Kidney capillary endothelial cell (primary cell): ENCODE results near the gene SCG5.

Experiments
- DNase-seq: peaks from one replicate; pipeline ENCODE4 v3.0.0-alpha.2; 2018; ENCODE audit warnings: low spot score

Gene SCG5

GRCh38 chr15:32691689-32692038 is 50.2 kb downstream of the SCG5 start:
- DNase-seq = no peak

- DNase-seq = no peak
These were observed 50.8 kb downstream of the SCG5 start for GRCh38 chr15:32692286-32692685.

- DNase-seq = no peak
These were observed 52.9 kb downstream of the SCG5 start for GRCh38 chr15:32694222-32694983.

- no peak for DNase-seq
These were observed 57.4 kb downstream of the SCG5 start for GRCh38 chr15:32698773-32699390.

DNA sequence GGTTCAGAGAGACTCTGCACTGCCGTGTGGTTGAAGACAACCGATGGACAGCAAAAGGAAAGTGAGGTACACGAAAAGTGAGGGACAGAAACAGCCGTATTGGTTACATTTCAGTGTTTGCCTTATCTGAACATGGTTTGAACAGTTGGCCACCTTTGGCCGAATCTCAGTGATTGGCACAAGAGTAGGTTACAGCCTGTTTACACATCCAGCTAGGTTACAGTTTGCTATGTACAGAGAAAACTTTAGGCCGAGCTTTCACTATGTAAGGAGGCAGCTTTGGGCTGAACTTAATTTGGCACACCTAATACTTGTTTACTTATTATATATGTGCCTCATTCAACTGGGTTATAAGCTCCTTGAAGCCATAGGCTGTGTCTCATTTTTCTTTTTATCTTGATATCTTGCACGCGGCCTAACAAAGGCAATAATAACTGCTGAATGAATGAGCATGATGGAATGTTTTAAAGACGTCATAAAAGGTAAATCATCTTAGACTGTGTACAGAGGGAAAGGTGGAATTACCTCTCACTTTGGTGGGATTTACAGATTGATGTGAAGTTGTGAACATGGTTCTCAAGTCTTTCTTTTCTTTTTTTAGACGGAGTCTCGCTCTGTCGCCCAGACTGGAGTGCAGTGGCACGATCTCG is 59.1 kb downstream of the SCG5 start:
- no peak for DNase-seq

DNA sequence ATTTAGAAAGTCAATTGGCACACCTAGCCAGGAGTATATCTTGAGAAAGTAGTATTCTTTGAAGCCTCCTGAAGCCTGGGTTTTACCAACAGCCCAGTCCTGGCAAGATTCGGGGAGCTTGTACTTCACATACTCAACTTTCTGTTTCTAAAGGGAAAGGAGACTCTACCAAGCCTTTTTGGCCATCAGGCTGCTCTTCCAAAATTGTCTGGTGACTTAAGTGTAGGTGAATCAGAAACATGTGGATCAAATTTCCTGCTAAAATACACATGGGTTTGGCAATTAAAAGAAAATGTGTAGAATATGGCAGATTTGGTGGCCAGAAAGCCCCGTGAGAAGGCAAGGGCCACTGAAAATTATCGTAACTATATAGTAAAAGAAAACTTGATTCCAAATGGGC is 60.4 kb downstream of the SCG5 start:
- DNase-seq = no peak

DNA sequence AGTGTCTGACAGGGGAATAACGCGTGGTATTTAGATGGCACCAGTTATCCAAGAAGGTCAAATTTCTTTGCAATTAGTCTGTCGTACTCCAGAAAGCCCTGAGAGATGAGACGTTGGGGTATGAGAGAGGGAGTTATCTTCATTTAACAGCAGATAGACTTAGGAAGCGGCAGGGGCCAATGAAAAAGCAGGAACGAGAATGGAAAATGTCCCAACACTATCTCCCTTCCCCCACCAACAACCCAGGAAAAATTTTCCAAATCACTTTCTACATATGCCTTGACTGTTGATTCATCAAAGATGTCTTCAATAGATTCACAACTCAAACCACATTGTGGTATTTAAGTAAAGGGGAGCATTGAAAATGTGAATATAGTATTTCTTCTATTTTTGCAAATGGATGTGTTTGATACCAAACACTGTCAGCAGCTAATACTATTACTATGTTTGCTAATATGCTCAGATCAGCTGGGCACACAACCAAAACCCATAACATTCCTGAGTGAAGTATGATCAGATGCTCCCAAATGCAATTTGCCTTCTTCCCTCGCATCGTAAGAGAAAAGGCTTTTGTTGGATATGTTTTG is 63.0 kb downstream of the SCG5 start:
- no peak for DNase-seq

GRCh38 chr15:32705446-32705845 is 63.9 kb downstream of the SCG5 start:
- no peak for DNase-seq

DNA sequence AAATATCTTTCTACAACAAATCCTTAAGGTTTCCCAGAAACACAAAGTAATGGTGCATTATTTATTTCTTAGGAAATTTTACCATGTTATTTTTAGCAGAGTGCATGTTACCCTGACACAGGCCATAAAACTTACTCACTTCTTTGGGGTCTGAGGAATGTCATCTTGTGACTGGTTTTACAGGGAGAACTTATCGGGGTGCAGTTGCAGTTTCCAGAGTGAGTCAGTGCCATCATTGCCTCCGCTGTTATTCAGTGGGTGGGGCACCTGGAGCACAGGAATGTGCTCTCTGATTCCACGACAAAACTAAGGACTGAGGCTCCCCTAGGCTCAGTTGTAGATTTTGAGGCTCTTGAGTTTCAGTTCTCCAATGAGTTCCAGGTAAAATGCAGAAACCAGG is 65.2 kb downstream of the SCG5 start:
- DNase-seq = no peak

- no peak for DNase-seq
These were observed 65.9 kb downstream of the SCG5 start for GRCh38 chr15:32707436-32707835.

DNA sequence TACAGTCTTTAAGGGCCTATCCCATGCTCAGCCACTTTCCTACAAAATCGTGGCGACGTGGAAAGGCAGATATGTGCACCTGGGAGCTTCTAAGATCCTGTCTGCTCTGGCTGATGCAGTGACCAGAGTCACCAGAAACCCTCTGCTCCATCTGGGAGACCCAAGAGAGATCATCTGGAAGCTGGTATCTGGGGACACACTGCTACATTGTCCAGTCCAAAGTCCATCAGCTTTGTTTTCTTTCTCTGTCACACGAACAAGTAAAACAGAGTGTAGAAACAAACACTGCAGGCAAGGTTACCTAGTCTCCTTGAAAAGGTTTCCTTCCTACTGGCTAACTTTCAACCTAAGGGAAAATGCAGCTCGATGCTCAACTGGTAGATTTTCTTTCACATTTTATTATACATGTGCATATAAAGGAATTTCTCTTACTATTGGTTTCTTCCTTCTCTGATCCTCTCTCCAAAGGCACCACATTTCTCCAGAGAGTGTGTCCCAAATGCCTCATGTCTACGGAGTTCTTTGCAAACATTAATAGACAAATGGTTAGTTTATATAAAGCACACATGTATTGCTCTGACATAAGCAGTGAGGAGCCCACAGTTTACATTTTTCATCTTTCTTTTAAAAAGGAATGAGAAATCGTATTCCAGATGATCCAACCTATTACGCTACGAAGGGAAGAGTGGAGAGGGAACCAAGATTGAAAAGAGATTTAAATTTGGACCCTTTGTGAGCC is 68.0 kb downstream of the SCG5 start:
- no peak for DNase-seq

- no peak for DNase-seq
These were observed 73.8 kb downstream of the SCG5 start for GRCh38 chr15:32715276-32715675.

DNA sequence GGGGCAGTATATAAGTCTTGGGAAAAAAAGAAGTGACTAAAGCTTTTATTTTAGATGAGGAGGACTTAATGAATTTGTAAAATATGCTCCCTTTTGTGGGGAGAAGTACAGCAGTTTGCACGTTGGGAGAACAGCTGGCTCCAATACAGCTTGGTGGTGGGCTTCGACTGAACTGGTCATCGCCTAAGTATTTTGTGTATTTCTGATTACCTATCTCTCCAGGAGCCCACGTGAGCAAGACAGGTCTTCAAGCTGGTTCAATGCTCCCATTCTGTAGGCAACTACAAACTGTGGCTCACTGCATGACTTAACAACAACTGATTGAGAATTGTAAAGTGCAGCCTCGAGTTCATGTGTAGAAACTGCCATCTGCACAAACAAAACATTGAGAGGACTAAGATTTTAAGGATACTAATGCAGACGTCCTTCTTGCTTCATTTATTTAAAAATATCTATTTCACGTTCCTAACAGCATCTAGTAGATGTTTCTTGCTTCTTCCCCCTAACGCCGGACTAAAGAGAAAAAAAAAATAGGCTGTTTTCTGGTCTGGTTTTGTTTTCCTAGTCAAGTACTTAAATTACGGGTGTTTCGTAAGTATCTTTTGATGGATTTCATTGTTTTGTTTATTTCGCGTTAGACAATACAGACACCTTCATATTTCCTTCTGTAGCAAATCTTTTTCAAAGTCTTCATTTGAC is 74.9 kb downstream of the SCG5 start:
- no peak for DNase-seq

GRCh38 chr15:32716915-32717425 is 75.5 kb downstream of the SCG5 start:
- DNase-seq = no peak

- DNase-seq = no peak
These were observed 76.1 kb downstream of the SCG5 start, which contains the start of gene GREM1 for GRCh38 chr15:32717426-32718226. Gene GREM1, plus strand, starts transcription at chr15:32718004. Its CDS starts 12,687 bp downstream, at chr15:32730691.

DNA sequence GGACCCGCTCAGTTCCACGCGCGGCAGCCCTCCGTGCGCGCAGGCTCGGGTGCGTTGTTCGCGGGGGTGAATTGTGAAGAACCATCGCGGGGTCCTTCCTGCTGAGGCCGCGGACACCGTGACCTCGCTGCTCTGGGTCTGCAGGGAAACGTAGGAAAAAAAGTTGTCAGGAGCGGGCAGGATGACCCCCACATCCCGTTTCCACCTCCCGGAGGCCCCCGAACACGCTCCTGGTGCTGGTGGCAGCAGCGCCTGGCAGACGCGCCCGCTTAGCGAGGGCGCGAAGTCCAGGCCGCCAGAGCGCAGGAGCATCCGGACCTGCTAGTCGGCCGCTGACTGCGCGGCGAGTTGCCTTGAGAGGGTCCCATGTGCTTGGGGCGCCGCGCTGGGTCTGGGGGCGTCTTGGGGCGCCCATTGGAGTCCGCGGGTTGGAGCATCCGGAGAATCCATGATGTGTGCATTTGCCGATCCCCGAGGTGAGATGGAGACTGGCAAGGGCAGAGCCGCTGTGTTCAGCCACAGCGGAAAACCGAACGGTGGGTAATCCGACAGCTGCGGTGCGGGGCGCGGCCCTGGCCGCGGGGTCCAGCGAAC is 76.8 kb downstream of the SCG5 start:
- DNase-seq = no peak

DNA sequence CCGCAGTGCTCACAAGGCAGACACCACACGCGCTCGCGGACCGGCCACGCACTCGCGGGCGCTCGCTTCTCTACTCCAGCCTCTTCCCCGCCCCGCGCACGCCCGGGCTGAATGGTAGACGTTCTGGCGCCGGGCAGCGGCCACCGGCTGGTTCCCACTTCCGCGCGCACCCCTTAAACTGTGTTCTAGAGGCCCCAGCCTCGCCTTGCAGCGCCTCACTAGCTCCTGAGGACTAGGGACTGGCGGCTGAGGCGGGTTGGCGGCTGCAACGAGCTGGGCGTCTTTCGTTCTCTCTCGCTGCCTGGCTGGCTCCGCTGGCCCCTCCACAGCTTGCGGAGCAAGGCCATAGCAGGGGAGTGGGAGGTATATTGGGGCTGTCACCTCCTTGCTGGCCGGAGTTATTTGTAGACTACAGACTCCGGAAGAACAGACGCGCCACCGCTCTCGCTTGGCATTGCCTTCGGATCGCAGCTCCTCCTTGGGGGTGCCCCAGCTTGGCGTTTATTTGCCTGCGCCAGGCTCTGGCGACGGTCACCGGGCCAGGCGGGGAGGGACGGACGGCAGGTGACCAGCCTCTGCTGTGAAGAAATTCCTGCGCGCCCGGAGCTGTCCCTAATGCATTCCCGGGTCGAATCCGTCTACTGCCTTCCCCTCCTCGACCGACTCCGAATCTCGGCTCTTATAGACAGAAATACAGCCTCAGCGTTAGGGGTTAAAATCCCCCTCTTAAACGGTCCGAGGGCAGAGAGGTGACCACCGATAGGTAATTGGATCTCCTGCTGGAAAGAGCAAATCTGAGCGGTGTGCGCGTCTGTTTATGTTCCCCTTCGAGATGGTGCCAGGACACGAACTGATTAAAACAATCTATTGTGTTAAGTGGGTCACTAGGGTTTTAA is 77.6 kb downstream of the SCG5 start:
- no peak for DNase-seq

DNA sequence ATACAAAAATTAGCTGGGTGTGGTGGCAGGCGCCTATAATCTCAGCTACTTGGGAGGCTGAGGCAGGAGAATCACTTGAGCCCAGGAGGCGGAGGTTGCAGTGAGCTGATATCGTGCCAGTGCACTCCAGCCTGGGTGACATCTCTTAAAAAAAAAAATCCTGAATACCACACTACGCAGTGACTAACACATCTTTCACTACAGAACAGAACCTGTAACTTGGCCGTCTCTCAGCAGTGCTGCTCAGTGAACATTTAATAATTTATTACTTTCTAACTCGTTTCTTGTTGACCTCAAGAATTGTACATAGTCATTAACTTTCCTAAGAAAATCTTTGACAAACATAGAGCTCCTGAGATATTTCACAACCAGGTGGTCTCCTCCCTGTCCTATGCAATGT is 80.1 kb downstream of the SCG5 start:
- DNase-seq = no peak

DNA sequence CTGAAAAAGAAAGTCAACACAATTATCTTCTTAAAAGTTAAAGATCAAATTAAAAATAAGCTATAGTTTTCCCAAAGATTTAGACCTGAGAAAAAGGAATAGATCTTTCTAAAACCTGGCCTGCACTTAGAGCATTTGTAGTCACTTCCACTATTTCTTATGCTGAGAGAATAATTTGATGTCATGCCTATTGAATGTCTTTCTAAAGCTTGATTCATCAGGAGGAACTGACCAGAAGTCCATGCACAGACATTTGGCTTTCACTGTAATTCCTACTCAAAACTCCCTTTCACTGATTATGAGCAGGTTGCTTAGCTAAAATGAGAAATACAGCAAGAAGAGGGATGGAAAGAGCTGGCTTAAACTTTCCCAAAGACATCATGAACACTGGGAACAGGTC is 80.6 kb downstream of the SCG5 start:
- DNase-seq = no peak
